HCT116 (cell line): ENCODE measurements around the gene CSNK1G2. TPM values are rescaled to one million over a fixed set of nuclear protein-coding genes. Genes with fewer than 3 reads are reported as not detected.

Experiments
- ATAC-seq: fragments of 200-7000 bp; cut with Tn5 transposase; 2 replicates; pipeline ENCODE4 v1.9.1; 2020; ENCODE audit warnings: mild to moderate bottlenecking, moderate library complexity
- BruUV-seq: library from RNA; stranded (reverse); fragments of 400-500 nt; replicated peaks from 2 replicates; lab custom pipeline; 2021; lab: Mats Ljungman, UMichigan
- CTCF ChIA-PET: fragments of 300-600 bp; sonication (Branson Sonifier 250); formaldehyde crosslinking; loops from one replicate; lab custom pipeline; 2021; ENCODE audit warnings: antibody characterized with exemption; lab: Charles Lee
- POLR2A ChIA-PET: fragments of 300-600, 350-600 bp; sonication (Branson Sonifier 250); formaldehyde crosslinking; loops from one replicate; lab custom pipeline; 2021; ENCODE audit warnings: antibody characterized with exemption; lab: Charles Lee
- RAD21 ChIA-PET, 2 experiments: fragments of 300-600 bp; sonication (Branson Sonifier 250); formaldehyde crosslinking; loops; one replicate each; lab custom pipeline; 2023; ENCODE audit warnings: low total read pairs in 2 of 2; ENCODE audit not compliant: uncharacterized antibody in 2 of 2, unreplicated experiment in 2 of 2, low non-redundant PET in 1 of 2; lab: Charles Lee
- DNase-seq: peaks from one replicate; pipeline ENCODE4 v3.0.0-alpha.2; 2010; ENCODE audit warnings: low read depth, low spot score
- H2AFZ ChIP-seq: fragments of 200-600 bp; shearing (Covaris generic), sonication (generic); 2 replicates; pipeline ENCODE4 v1.6.1; 2017; ENCODE audit warnings: low read depth, mixed run types, mixed read lengths, antibody characterized with exemption, low read length; ENCODE audit not compliant: poor library complexity, severe bottlenecking
- H3K27ac ChIP-seq: 2 replicates; pipeline ENCODE4 v1.5.1; 2012; ENCODE audit warnings: low read depth, low read length
- H3K27me3 ChIP-seq: fragments of 200-600 bp; sonication (generic); 2 replicates; pipeline ENCODE4 v1.6.1; 2016; ENCODE audit warnings: mixed run types, low read length, mixed read lengths; ENCODE audit not compliant: insufficient read depth
- H3K36me3 ChIP-seq, 2 experiments: fragments of 200-500 bp in 1 of 2; fragments of 200-600 bp in 1 of 2; sonication (Bioruptor generic) in 1 of 2; sonication (generic) in 1 of 2; 2 replicates each; pipeline versions ENCODE4 v1.5.1 to v1.6.1; 2014 to 2016; ENCODE audit warnings: low read length in 2 of 2, inconsistent platforms in 1 of 2, mixed read lengths in 1 of 2, mixed run types in 1 of 2; ENCODE audit not compliant: insufficient read depth in 2 of 2, control insufficient read depth in 1 of 2
- H3K4me1 ChIP-seq, 2 experiments: fragments of 200-600 bp in 1 of 2; sonication (generic) in 1 of 2; 2 replicates each; pipeline versions ENCODE4 v1.5.1 to v1.6.1; 2012 to 2017; ENCODE audit warnings: low read length in 2 of 2, inconsistent platforms in 1 of 2, mild to moderate bottlenecking in 1 of 2, mixed read lengths in 1 of 2, mixed run types in 1 of 2, moderate library complexity in 1 of 2; ENCODE audit not compliant: insufficient read depth in 2 of 2, control insufficient read depth in 1 of 2
- H3K4me2 ChIP-seq: fragments of 200-600 bp; sonication (generic); 2 replicates; pipeline ENCODE4 v1.6.1; 2017; ENCODE audit warnings: mixed run types, low read length, mixed read lengths
- H3K4me3 ChIP-seq, 2 experiments: fragments of 200-600 bp in 1 of 2; sonication (generic) in 1 of 2; replicated peaks in 1 of 2; 2 replicates each; pipeline ENCODE4 v1.5.1; 2011 to 2016; ENCODE audit warnings: low read length in 2 of 2, control low read depth in 1 of 2, low read depth in 1 of 2, mild to moderate bottlenecking in 1 of 2, mixed read lengths in 1 of 2, mixed run types in 1 of 2
- H3K79me2 ChIP-seq: fragments of 200-600 bp; sonication (generic); 2 replicates; pipeline ENCODE4 v1.6.1; 2017; ENCODE audit warnings: mild to moderate bottlenecking, mixed run types, low read length, moderate library complexity, mixed read lengths; ENCODE audit not compliant: insufficient read depth
- H3K9ac ChIP-seq: fragments of 200-600 bp; sonication (generic); 2 replicates; pipeline ENCODE4 v1.6.1; 2016; ENCODE audit warnings: low read length, mixed read lengths
- H3K9me2 ChIP-seq: fragments of 200-600 bp; sonication (generic), shearing (Covaris generic); 2 replicates; pipeline ENCODE4 v1.6.1; 2017; ENCODE audit warnings: mixed run types, mild to moderate bottlenecking, moderate library complexity; ENCODE audit not compliant: insufficient read depth
- H3K9me3 ChIP-seq, 2 experiments: fragments of 200-500 bp in 1 of 2; fragments of 200-600 bp in 1 of 2; sonication (Bioruptor generic) in 1 of 2; sonication (generic) in 1 of 2; 2 replicates each; pipeline ENCODE4 v1.6.1; 2014 to 2017; ENCODE audit warnings: low read length in 2 of 2, mixed read lengths in 2 of 2, inconsistent platforms in 1 of 2, low read depth in 1 of 2, mild to moderate bottlenecking in 1 of 2, mixed run types in 1 of 2, moderate library complexity in 1 of 2; ENCODE audit not compliant: control insufficient read depth in 1 of 2, insufficient read depth in 1 of 2
- H4K20me1 ChIP-seq: fragments of 200-600 bp; sonication (generic), shearing (Covaris generic); 2 replicates; pipeline ENCODE4 v1.6.1; 2017; ENCODE audit warnings: mixed run types, mild to moderate bottlenecking, moderate library complexity; ENCODE audit not compliant: insufficient read depth
- ATF3 ChIP-seq: IDR thresholded peaks from 2 replicates; pipeline ENCODE4 v1.6.1; 2012
- CEBPB ChIP-seq: IDR thresholded peaks from 2 replicates; pipeline ENCODE4 v1.6.1; 2012; ENCODE audit warnings: low read depth
- FOSL1 ChIP-seq: IDR thresholded peaks from 2 replicates; pipeline ENCODE4 v1.6.1; 2012; ENCODE audit warnings: low read depth
- REST ChIP-seq: IDR thresholded peaks from 2 replicates; pipeline ENCODE4 v1.6.1; 2012; ENCODE audit warnings: low read depth
- SP1 ChIP-seq: IDR thresholded peaks from 2 replicates; pipeline ENCODE4 v1.6.1; 2012; ENCODE audit warnings: low read depth
- SRF ChIP-seq: IDR thresholded peaks from 2 replicates; pipeline ENCODE4 v1.6.1; 2012; ENCODE audit warnings: low read depth
- intact Hi-C: fragments of 100-400 bp; cut with micrococcal nuclease; formaldehyde crosslinking; loops from 2 replicates; pipeline ENCODE4 v1.10.0; 2022
- total RNA-seq: library from RNA; stranded (reverse); gene quantifications from one replicate; pipeline ENCODE4 v1.2.1, GENCODE V29; 2021; ENCODE audit not compliant: unreplicated experiment

Gene CSNK1G2
- total RNA-seq, 1 experiment from 2014 or later, result 97.9 TPM

DNA sequence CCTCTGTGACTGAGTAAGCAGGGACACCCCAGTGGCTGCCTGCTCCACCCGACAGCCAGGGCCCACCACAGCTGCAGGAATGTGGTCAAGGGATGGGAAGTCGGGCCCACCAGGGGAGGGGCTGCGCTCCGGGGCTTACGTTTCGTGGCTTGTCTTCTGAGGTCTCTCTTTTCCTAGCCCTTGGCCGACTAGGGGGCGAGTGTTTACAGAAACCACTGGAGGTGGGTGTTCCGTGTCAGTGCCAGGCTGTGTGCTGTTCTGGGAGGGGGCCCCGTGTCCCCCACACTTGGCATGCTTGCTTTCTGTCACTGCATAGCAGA is 31.3 kb upstream of the CSNK1G2 start (continued):
- TF ChIP-seq REST, result no peak

GRCh38 chr19:1910177-1910576 is 30.8 kb upstream of the CSNK1G2 start:
- TF ChIP-seq SRF, result no peak
- TF ChIP-seq SP1, result no peak
- no peak for TF ChIP-seq FOSL1
- no peak for TF ChIP-seq CEBPB
- TF ChIP-seq ATF3, result no peak
- CTCF ChIA-PET, result no interaction called here
- H3K9me2 ChIP-seq, result no peaks in the 10 kb centered on the region
- H3K36me3 ChIP-seq, result peaks cover 8 to 11% of the 10 kb centered on the region in 2 experiments; a peak in 3 of 4 replicates
- no peaks in the 10 kb centered on the region for H3K27me3 ChIP-seq
- peaks cover 2 to 16% of the 10 kb centered on the region in 2 experiments; a peak in 3 of 4 replicates for H3K4me1 ChIP-seq
- no peak overlapping the region for H3K4me2 ChIP-seq
- no peaks in the 10 kb centered on the region for H3K9me3 ChIP-seq
- peaks cover 95% of the 10 kb centered on the region for H3K79me2 ChIP-seq
- DNase-seq (no peak), ATAC-seq (no peak)
- RAD21 ChIA-PET, result interaction anchor here in 1 of 2 experiments (0.7 kb wide), 1 partner anchor 10 kb away, joined by 3 read pairs; no protein-coding TSS in a partner anchor
- no peak overlapping the region for H2AFZ ChIP-seq
- H3K27ac ChIP-seq, result no peak overlapping the region
- H3K4me3 ChIP-seq, result no peak overlapping the region
- no peak overlapping the region for H3K9ac ChIP-seq
- intact Hi-C loops, result no loop called here
- POLR2A ChIA-PET, result no interaction called here
- BruUV-seq, result no TSS peak
- H4K20me1 ChIP-seq, result no peaks in the 10 kb centered on the region
